GM23338 (cell line): ENCODE data around the gene DNAJB2. TPM values are rescaled to one million over a fixed set of nuclear protein-coding genes. Genes with fewer than 3 reads are reported as not detected.

ENCODE experiments used
- ATAC-seq: fragments of 200-7000 bp; cut with Tn5 transposase; 3 replicates; pipeline ENCODE4 v1.9.1; 2020
- DNase-seq: peaks from one replicate; pipeline ENCODE4 v3.0.0-alpha.2; 2015; ENCODE audit warnings: low spot score
- H2AFZ ChIP-seq: fragments of 200-600 bp; sonication (generic); 2 replicates; pipeline ENCODE4 v1.8.0; 2016; ENCODE audit warnings: antibody characterized with exemption, mild to moderate bottlenecking, moderate library complexity
- H3F3A ChIP-seq: fragments of 200-600 bp; sonication (generic); replicated peaks from 2 replicates; pipeline ENCODE4 v1.8.0; 2017; ENCODE audit warnings: antibody characterized with exemption, mixed run types, low read depth
- H3K27ac ChIP-seq: fragments of 200-600 bp; sonication (generic); 2 replicates; pipeline ENCODE4 v1.6.1; 2016; ENCODE audit warnings: low read depth
- H3K27me3 ChIP-seq: fragments of 200-600 bp; sonication (generic); 2 replicates; pipeline ENCODE4 v1.8.0; 2016; ENCODE audit warnings: mild to moderate bottlenecking, mixed run types, moderate library complexity; ENCODE audit not compliant: insufficient read depth
- H3K36me3 ChIP-seq: fragments of 200-600 bp; sonication (generic); 2 replicates; pipeline ENCODE4 v1.8.0; 2016; ENCODE audit warnings: mild to moderate bottlenecking; ENCODE audit not compliant: insufficient read depth
- H3K4me1 ChIP-seq: fragments of 200-600 bp; sonication (generic); 2 replicates; pipeline ENCODE4 v1.8.0; 2016; ENCODE audit warnings: mild to moderate bottlenecking, moderate library complexity; ENCODE audit not compliant: insufficient read depth
- H3K4me2 ChIP-seq: fragments of 200-600 bp; sonication (generic); 2 replicates; pipeline ENCODE4 v1.7.1; 2017; ENCODE audit warnings: mixed run types
- H3K4me3 ChIP-seq: fragments of 200-600 bp; sonication (generic); 2 replicates; pipeline ENCODE4 v1.6.1; 2016; ENCODE audit warnings: mixed run types
- H3K79me2 ChIP-seq: fragments of 200-600 bp; sonication (generic); replicated peaks from 2 replicates; pipeline ENCODE4 v1.8.0; 2017; ENCODE audit warnings: mild to moderate bottlenecking; ENCODE audit not compliant: insufficient read depth
- H3K9me2 ChIP-seq: fragments of 200-600 bp; sonication (generic); 2 replicates; pipeline ENCODE4 v1.8.0; 2017; ENCODE audit not compliant: insufficient read depth
- H4K20me1 ChIP-seq: fragments of 200-600 bp; sonication (generic); replicated peaks from 2 replicates; pipeline ENCODE4 v1.8.0; 2017; ENCODE audit warnings: mild to moderate bottlenecking; ENCODE audit not compliant: insufficient read depth
- H3K27ac Mint-ChIP-seq: 2 replicates; pipeline ENCODE4 v1.8.0; 2020; ENCODE audit warnings: inconsistent platforms, mild to moderate bottlenecking, moderate library complexity, mixed read lengths
- H3K27me3 Mint-ChIP-seq: 3 replicates; pipeline ENCODE4 v1.8.0; 2022; ENCODE audit warnings: low read depth, mild to moderate bottlenecking, moderate library complexity, mixed read lengths, inconsistent platforms; ENCODE audit not compliant: insufficient read depth, poor library complexity
- H3K36me3 Mint-ChIP-seq: 3 replicates; pipeline ENCODE4 v1.8.0; 2021; ENCODE audit warnings: low read depth, mild to moderate bottlenecking, inconsistent platforms, moderate library complexity, mixed read lengths
- H3K4me1 Mint-ChIP-seq: 3 replicates; pipeline ENCODE4 v1.8.0; 2020; ENCODE audit warnings: mild to moderate bottlenecking, inconsistent platforms, mixed read lengths
- H3K4me3 Mint-ChIP-seq: 3 replicates; pipeline ENCODE4 v1.8.0; 2021; ENCODE audit warnings: moderate library complexity, mild to moderate bottlenecking, inconsistent platforms, mixed read lengths
- H3K9me3 Mint-ChIP-seq: 3 replicates; pipeline ENCODE4 v1.8.0; 2020; ENCODE audit warnings: moderate library complexity, mild to moderate bottlenecking, inconsistent platforms, mixed read lengths
- ETS1 ChIP-seq: IDR thresholded peaks from 2 replicates; pipeline ENCODE4 v1.6.1; 2016; ENCODE audit warnings: antibody characterized with exemption
- EZH2 ChIP-seq: fragments of 200-600 bp; sonication (generic); IDR thresholded peaks from one replicate; pipeline ENCODE4 v1.8.0; 2017; ENCODE audit warnings: antibody characterized with exemption, mild to moderate bottlenecking, low read depth; ENCODE audit not compliant: unreplicated experiment
- NANOG ChIP-seq: IDR thresholded peaks from 2 replicates; pipeline ENCODE4 v1.6.1; 2016; ENCODE audit warnings: antibody characterized with exemption, borderline replicate concordance
- REST ChIP-seq: IDR thresholded peaks from one replicate; pipeline ENCODE4 v1.6.1; 2018; ENCODE audit warnings: antibody characterized with exemption; ENCODE audit not compliant: unreplicated experiment
- STAT1 ChIP-seq: IDR thresholded peaks from one replicate; pipeline ENCODE4 v1.6.1; 2016; ENCODE audit warnings: antibody characterized with exemption; ENCODE audit not compliant: unreplicated experiment
- ZNF114 ChIP-seq: fragments of 250-450 bp; sonication (Bioruptor Pico); IDR thresholded peaks from 2 replicates; pipeline ENCODE4 v1.5.0; 2020; ENCODE audit warnings: mild to moderate bottlenecking, moderate library complexity
- ZNF462 ChIP-seq: fragments of 250-450 bp; sonication (Bioruptor Pico); IDR thresholded peaks from 2 replicates; pipeline ENCODE4 v1.5.0; 2020; ENCODE audit warnings: mild to moderate bottlenecking, moderate library complexity
- polyA plus RNA-seq: library from polyadenylated mRNA; unstranded; fragments of >200 nt; fragmentation: Nextera tagmentation; extraction: Ambion mirVana; gene quantifications from 2 replicates; pipeline ENCODE4 v1.2.1, GENCODE V29; 2016
- total RNA-seq: library from RNA; depleted of rRNA; stranded (reverse); fragments of >200 nt; shearing (Covaris generic); gene quantifications from 2 replicates; pipeline ENCODE4 v1.2.3, GENCODE V29; 2014

The DNAJB2 gene
- total and polyA plus RNA-seq, 2 experiments from 2014 or later = 6.4 to 25.9 TPM

- TF ChIP-seq EZH2 (no peak), REST (no peak), ETS1 (no peak), ZNF114 (CRISPR knock-in tag) (no peak)
Measured at GRCh38 chr2:219234331-219234730, 44.8 kb upstream of the DNAJB2 start (continued).

GRCh38 chr2:219243291-219243761 is 35.8 kb upstream of the DNAJB2 start:
- H3K4me2 ChIP-seq = no peak overlapping the region

More at GRCh38 chr2:219243291-219243761, 35.8 kb upstream of the DNAJB2 start:
- H3K4me1 Mint-ChIP-seq = peaks cover 10% of the 10 kb centered on the region
- H3K27ac Mint-ChIP-seq = no peak overlapping the region
- Histone ChIP-seq H2AFZ (peak overlapping the region; percentile 59; the same call in 1 of the 2 replicates), H3K27me3 (no peaks in the 10 kb centered on the region), H3F3A (no peaks in the 10 kb centered on the region), H3K4me3 (peak overlapping the region; percentile 23; the same call in 1 of the 2 replicates), H3K9me2 (no peaks in the 10 kb centered on the region), H3K36me3 (no peaks in the 10 kb centered on the region), H3K4me1 (peaks cover 8% of the 10 kb centered on the region), H4K20me1 (no peaks in the 10 kb centered on the region), H3K27ac (no peak overlapping the region), H3K79me2 (0 out of 2 replicates have a peak, but pooled peaks cover 4% of the 10 kb centered on the region)
- peak overlapping the region; percentile 37; the same call in 1 of the 3 replicates for H3K4me3 Mint-ChIP-seq
- H3K9me3 Mint-ChIP-seq = no peaks in the 10 kb centered on the region
- H3K27me3 Mint-ChIP-seq = peaks cover 8% of the 10 kb centered on the region
- peaks cover 9% of the 10 kb centered on the region; the same call in 2 of the 3 replicates for H3K36me3 Mint-ChIP-seq
- no peak for TF ChIP-seq ETS1
- TF ChIP-seq ZNF462 = no peak
- no peak for TF ChIP-seq STAT1
- TF ChIP-seq NANOG = no peak
- DNase-seq (peak; percentile 54), ATAC-seq (peak; percentile 3; the same call in 1 of the 3 replicates)
